ENCODE results near the gene NOVA2. TPM values are rescaled to one million over a fixed set of nuclear protein-coding genes. Genes with fewer than 3 reads are reported as not detected.

The NOVA2 gene
- total and polyA plus RNA-seq, 2 of the 8 experiments (the other 6 are each of a cell fraction or from before 2014, with no cell fraction given) = 3.2 to 24.6 TPM

GRCh38 chr19:45913874-45914830 is 59.5 kb downstream of the NOVA2 start, which contains the start of gene NANOS2 (continued):
- TF ChIP-seq EP300 (IDR thresholded peaks at IDR 0.05; ENCODE audit: borderline replicate concordance in 1 of 2, low read depth in 2 of 2, low read length in 2 of 2) (no peak), CEBPB (IDR thresholded peaks at IDR 0.05; ENCODE audit: low read depth, low read length) (no peak), SIX5 (IDR thresholded peaks at IDR 0.05; ENCODE audit: low read depth, low read length) (no peak), HDAC6 (IDR thresholded peaks at IDR 0.05; ENCODE audit: low read depth, low read length) (no peak), KDM5A (IDR thresholded peaks at IDR 0.05; ENCODE audit: low read length) (no peak), CTBP2 (IDR thresholded peaks at IDR 0.05; ENCODE audit: borderline replicate concordance, insufficient read depth, insufficient read length, low read length) (no peak)
- TF ChIP-seq, protein P1, sequence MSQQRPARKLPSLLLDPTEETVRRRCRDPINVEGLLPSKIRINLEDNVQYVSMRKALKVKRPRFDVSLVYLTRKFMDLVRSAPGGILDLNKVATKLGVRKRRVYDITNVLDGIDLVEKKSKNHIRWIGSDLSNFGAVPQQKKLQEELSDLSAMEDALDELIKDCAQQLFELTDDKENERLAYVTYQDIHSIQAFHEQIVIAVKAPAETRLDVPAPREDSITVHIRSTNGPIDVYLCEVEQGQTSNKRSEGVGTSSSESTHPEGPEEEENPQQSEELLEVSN (IDR thresholded peaks at IDR 0.05) = no peak
- TF ChIP-seq, protein P2, sequence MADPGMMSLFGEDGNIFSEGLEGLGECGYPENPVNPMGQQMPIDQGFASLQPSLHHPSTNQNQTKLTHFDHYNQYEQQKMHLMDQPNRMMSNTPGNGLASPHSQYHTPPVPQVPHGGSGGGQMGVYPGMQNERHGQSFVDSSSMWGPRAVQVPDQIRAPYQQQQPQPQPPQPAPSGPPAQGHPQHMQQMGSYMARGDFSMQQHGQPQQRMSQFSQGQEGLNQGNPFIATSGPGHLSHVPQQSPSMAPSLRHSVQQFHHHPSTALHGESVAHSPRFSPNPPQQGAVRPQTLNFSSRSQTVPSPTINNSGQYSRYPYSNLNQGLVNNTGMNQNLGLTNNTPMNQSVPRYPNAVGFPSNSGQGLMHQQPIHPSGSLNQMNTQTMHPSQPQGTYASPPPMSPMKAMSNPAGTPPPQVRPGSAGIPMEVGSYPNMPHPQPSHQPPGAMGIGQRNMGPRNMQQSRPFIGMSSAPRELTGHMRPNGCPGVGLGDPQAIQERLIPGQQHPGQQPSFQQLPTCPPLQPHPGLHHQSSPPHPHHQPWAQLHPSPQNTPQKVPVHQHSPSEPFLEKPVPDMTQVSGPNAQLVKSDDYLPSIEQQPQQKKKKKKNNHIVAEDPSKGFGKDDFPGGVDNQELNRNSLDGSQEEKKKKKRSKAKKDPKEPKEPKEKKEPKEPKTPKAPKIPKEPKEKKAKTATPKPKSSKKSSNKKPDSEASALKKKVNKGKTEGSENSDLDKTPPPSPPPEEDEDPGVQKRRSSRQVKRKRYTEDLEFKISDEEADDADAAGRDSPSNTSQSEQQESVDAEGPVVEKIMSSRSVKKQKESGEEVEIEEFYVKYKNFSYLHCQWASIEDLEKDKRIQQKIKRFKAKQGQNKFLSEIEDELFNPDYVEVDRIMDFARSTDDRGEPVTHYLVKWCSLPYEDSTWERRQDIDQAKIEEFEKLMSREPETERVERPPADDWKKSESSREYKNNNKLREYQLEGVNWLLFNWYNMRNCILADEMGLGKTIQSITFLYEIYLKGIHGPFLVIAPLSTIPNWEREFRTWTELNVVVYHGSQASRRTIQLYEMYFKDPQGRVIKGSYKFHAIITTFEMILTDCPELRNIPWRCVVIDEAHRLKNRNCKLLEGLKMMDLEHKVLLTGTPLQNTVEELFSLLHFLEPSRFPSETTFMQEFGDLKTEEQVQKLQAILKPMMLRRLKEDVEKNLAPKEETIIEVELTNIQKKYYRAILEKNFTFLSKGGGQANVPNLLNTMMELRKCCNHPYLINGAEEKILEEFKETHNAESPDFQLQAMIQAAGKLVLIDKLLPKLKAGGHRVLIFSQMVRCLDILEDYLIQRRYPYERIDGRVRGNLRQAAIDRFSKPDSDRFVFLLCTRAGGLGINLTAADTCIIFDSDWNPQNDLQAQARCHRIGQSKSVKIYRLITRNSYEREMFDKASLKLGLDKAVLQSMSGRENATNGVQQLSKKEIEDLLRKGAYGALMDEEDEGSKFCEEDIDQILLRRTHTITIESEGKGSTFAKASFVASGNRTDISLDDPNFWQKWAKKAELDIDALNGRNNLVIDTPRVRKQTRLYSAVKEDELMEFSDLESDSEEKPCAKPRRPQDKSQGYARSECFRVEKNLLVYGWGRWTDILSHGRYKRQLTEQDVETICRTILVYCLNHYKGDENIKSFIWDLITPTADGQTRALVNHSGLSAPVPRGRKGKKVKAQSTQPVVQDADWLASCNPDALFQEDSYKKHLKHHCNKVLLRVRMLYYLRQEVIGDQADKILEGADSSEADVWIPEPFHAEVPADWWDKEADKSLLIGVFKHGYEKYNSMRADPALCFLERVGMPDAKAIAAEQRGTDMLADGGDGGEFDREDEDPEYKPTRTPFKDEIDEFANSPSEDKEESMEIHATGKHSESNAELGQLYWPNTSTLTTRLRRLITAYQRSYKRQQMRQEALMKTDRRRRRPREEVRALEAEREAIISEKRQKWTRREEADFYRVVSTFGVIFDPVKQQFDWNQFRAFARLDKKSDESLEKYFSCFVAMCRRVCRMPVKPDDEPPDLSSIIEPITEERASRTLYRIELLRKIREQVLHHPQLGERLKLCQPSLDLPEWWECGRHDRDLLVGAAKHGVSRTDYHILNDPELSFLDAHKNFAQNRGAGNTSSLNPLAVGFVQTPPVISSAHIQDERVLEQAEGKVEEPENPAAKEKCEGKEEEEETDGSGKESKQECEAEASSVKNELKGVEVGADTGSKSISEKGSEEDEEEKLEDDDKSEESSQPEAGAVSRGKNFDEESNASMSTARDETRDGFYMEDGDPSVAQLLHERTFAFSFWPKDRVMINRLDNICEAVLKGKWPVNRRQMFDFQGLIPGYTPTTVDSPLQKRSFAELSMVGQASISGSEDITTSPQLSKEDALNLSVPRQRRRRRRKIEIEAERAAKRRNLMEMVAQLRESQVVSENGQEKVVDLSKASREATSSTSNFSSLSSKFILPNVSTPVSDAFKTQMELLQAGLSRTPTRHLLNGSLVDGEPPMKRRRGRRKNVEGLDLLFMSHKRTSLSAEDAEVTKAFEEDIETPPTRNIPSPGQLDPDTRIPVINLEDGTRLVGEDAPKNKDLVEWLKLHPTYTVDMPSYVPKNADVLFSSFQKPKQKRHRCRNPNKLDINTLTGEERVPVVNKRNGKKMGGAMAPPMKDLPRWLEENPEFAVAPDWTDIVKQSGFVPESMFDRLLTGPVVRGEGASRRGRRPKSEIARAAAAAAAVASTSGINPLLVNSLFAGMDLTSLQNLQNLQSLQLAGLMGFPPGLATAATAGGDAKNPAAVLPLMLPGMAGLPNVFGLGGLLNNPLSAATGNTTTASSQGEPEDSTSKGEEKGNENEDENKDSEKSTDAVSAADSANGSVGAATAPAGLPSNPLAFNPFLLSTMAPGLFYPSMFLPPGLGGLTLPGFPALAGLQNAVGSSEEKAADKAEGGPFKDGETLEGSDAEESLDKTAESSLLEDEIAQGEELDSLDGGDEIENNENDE (IDR thresholded peaks at IDR 0.05; ENCODE audit: insufficient replicate concordance, low read length) = no peak
